ENCODE measurements around the gene LMF1. TPM values are rescaled to one million over a fixed set of nuclear protein-coding genes. Genes with fewer than 3 reads are reported as not detected.

LMF1 gene
- total RNA-seq, 1 experiment from 2014 or later, result 25.9 TPM

GRCh38 chr16:976389-976931 lies 5.7 kb upstream of the LMF1 start:
- no peak for DNase-seq (ENCODE audit: low spot score)
- in situ Hi-C loops (cut with HindIII; ENCODE audit: low sequenced_read_pairs), result loop anchor here (10.0 kb wide), 1 partner anchor 262 kb away; the partner anchor contains the start of gene METRN

GRCh38 chr16:975291-975690 lies 4.5 kb upstream of the LMF1 start:
- in situ Hi-C loops (cut with HindIII; ENCODE audit: low sequenced_read_pairs), result loop anchor here (10.0 kb wide), 1 partner anchor 260 kb away; the partner anchor contains the start of gene METRN
- DNase-seq (ENCODE audit: low spot score), result no peak

- no peak for DNase-seq (ENCODE audit: low spot score)
- in situ Hi-C loops (cut with HindIII; ENCODE audit: low sequenced_read_pairs), result loop anchor here (10.0 kb wide), 1 partner anchor 260 kb away; the partner anchor contains the start of gene METRN
Measured at GRCh38 chr16:974611-975261, 4.0 kb upstream of the LMF1 start.

- in situ Hi-C loops (cut with HindIII; ENCODE audit: low sequenced_read_pairs), result loop anchor here (10.0 kb wide), 1 partner anchor 259 kb away; the partner anchor contains the start of gene METRN
- DNase-seq (ENCODE audit: low spot score), result no peak
Measured at GRCh38 chr16:974001-974601, 3.3 kb upstream of the LMF1 start.

GRCh38 chr16:973366-973765 lies 2.6 kb upstream of the LMF1 start:
- no peak for DNase-seq (ENCODE audit: low spot score)
- in situ Hi-C loops (cut with HindIII; ENCODE audit: low sequenced_read_pairs), result loop anchor here (10.0 kb wide), 1 partner anchor 259 kb away; the partner anchor contains the start of gene METRN

GRCh38 chr16:972316-973002 lies 1.7 kb upstream of the LMF1 start:
- DNase-seq (ENCODE audit: low spot score), result no peak
- in situ Hi-C loops (cut with HindIII; ENCODE audit: low sequenced_read_pairs), result loop anchor here (10.0 kb wide), 1 partner anchor 258 kb away; the partner anchor contains the start of gene METRN

GRCh38 chr16:971981-972315 lies 1.2 kb upstream of the LMF1 start:
- in situ Hi-C loops (cut with HindIII; ENCODE audit: low sequenced_read_pairs), result loop anchor here (10.0 kb wide), 1 partner anchor 257 kb away; the partner anchor contains the start of gene METRN

GRCh38 chr16:971582-971905 lies 760 bp upstream of the LMF1 start:
- DNase-seq (ENCODE audit: low spot score), result no peak
- in situ Hi-C loops (cut with HindIII; ENCODE audit: low sequenced_read_pairs), result loop anchor here (10.0 kb wide), 1 partner anchor 257 kb away; the partner anchor contains the start of gene METRN

More at GRCh38 chr16:971981-972315, 1.2 kb upstream of the LMF1 start:
- DNase-seq (ENCODE audit: low spot score), result no peak

- in situ Hi-C loops (cut with HindIII; ENCODE audit: low sequenced_read_pairs), result loop anchor here (10.0 kb wide), 1 partner anchor 256 kb away; the partner anchor contains the start of gene METRN
- no peak for DNase-seq (ENCODE audit: low spot score)
Measured at GRCh38 chr16:970386-970765, 408 bp downstream of the LMF1 start.

GRCh38 chr16:969508-970385 lies 1.0 kb downstream of the LMF1 start:
- DNase-seq (ENCODE audit: low spot score), result no peak
- in situ Hi-C loops (cut with HindIII; ENCODE audit: low sequenced_read_pairs), result loop anchor here (10.0 kb wide), 1 partner anchor 255 kb away; the partner anchor contains the start of gene METRN

GRCh38 chr16:968620-969019 lies 2.2 kb downstream of the LMF1 start:
- no peak for DNase-seq (ENCODE audit: low spot score)
- in situ Hi-C loops (cut with HindIII; ENCODE audit: low sequenced_read_pairs), result no loop called here

- no peak for DNase-seq (ENCODE audit: low spot score)
- in situ Hi-C loops (cut with HindIII; ENCODE audit: low sequenced_read_pairs), result no loop called here
Measured at GRCh38 chr16:967546-968295, 3.1 kb downstream of the LMF1 start.

GRCh38 chr16:967077-967541 lies 3.7 kb downstream of the LMF1 start:
- in situ Hi-C loops (cut with HindIII; ENCODE audit: low sequenced_read_pairs), result no loop called here
- DNase-seq (ENCODE audit: low spot score), result no peak

GRCh38 chr16:966505-966904 lies 4.3 kb downstream of the LMF1 start:
- in situ Hi-C loops (cut with HindIII; ENCODE audit: low sequenced_read_pairs), result no loop called here
- no peak for DNase-seq (ENCODE audit: low spot score)

- in situ Hi-C loops (cut with HindIII; ENCODE audit: low sequenced_read_pairs), result no loop called here
- no peak for DNase-seq (ENCODE audit: low spot score)
Measured at GRCh38 chr16:966035-966434, 4.7 kb downstream of the LMF1 start.

- DNase-seq (ENCODE audit: low spot score), result no peak
- in situ Hi-C loops (cut with HindIII; ENCODE audit: low sequenced_read_pairs), result no loop called here
Measured at GRCh38 chr16:965487-965886, 5.3 kb downstream of the LMF1 start.

- in situ Hi-C loops (cut with HindIII; ENCODE audit: low sequenced_read_pairs), result no loop called here
- DNase-seq (ENCODE audit: low spot score), result no peak
Measured at GRCh38 chr16:965036-965395, 5.8 kb downstream of the LMF1 start.

- DNase-seq (ENCODE audit: low spot score), result no peak
- in situ Hi-C loops (cut with HindIII; ENCODE audit: low sequenced_read_pairs), result no loop called here
Measured at GRCh38 chr16:964356-965035, 6.3 kb downstream of the LMF1 start.

All from G401 (cell line).